HEK293 (cell line): ENCODE data around the gene TOMM70.
A peak's percentile ranks its signal among the peaks of the same experiment; 100 is the strongest.

ENCODE experiments used
- CTCF ChIA-PET: fragments of 350-600 bp; formaldehyde crosslinking; extraction: SDS; loops from one replicate; lab custom pipeline; 2021; ENCODE audit warnings: antibody characterized with exemption; lab: Yijun Ruan, JAX
- POLR2A ChIA-PET: fragments of 300-600 bp; formaldehyde crosslinking; extraction: SDS; loops from one replicate; lab custom pipeline; 2020; ENCODE audit warnings: antibody characterized with exemption, inconsistent platforms; lab: Yijun Ruan, JAX
- H3K27ac ChIP-seq: fragments of 200-500 bp; sonication (Bioruptor generic); 2 replicates; pipeline ENCODE4 v1.5.1; 2014; ENCODE audit warnings: low read depth, low read length, control low read depth, inconsistent platforms; ENCODE audit errors: extremely low read depth
- H3K36me3 ChIP-seq, 2 experiments: fragments of 200-500 bp in 1 of 2; sonication (Bioruptor generic) in 1 of 2; 1 replicate in 1 of 2; 2 replicates in 1 of 2; pipeline ENCODE4 v1.5.1; 2014 to 2017; ENCODE audit warnings: inconsistent platforms in 2 of 2, low read length in 2 of 2; ENCODE audit not compliant: control insufficient read depth in 2 of 2, insufficient read depth in 1 of 2
- H3K4me1 ChIP-seq: fragments of 200-500 bp; sonication (Bioruptor generic); 2 replicates; pipeline ENCODE4 v1.5.1; 2014; ENCODE audit warnings: mild to moderate bottlenecking, low read length, inconsistent platforms; ENCODE audit not compliant: control insufficient read depth, insufficient read depth
- H3K4me3 ChIP-seq: 2 replicates; pipeline ENCODE4 v1.5.1; 2011; ENCODE audit warnings: low read depth, mild to moderate bottlenecking, control low read depth, low read length, moderate library complexity
- H3K9me3 ChIP-seq: fragments of 200-500 bp; sonication (Bioruptor generic); 2 replicates; pipeline ENCODE4 v1.5.1; 2014; ENCODE audit warnings: low read depth, low read length, inconsistent platforms; ENCODE audit not compliant: control insufficient read depth, insufficient read depth
- FEZF1 ChIP-seq: fragments of 450-650 bp; formaldehyde crosslinking; IDR thresholded peaks from 2 replicates; pipeline ENCODE4 v1.5.1; 2016; ENCODE audit warnings: missing biosample characterization, missing genetic modification characterization
- GLIS1 ChIP-seq: fragments of 450-650 bp; formaldehyde crosslinking; IDR thresholded peaks from 2 replicates; pipeline ENCODE4 v1.5.1; 2016; ENCODE audit warnings: missing biosample characterization, missing genetic modification characterization
- PRDM1 ChIP-seq: fragments of 450-650 bp; formaldehyde crosslinking; IDR thresholded peaks from 2 replicates; pipeline ENCODE4; 2016; ENCODE audit warnings: missing biosample characterization, missing genetic modification characterization
- ZBTB8A ChIP-seq: fragments of 450-650 bp; formaldehyde crosslinking; IDR thresholded peaks from 2 replicates; pipeline ENCODE4 v1.5.1; 2016; ENCODE audit warnings: missing biosample characterization, missing genetic modification characterization
- ZFP3 ChIP-seq: fragments of 450-650 bp; formaldehyde crosslinking; IDR thresholded peaks from 2 replicates; pipeline ENCODE4 v1.5.1; 2016; ENCODE audit warnings: low read depth, missing biosample characterization, missing genetic modification characterization
- ZFP37 ChIP-seq: fragments of 450-650 bp; formaldehyde crosslinking; IDR thresholded peaks from 2 replicates; pipeline ENCODE4 v1.5.1; 2016; ENCODE audit warnings: missing biosample characterization, missing genetic modification characterization
- ZFP41 ChIP-seq: fragments of 450-650 bp; formaldehyde crosslinking; IDR thresholded peaks from 2 replicates; pipeline ENCODE4 v1.5.1; 2016; ENCODE audit warnings: missing biosample characterization, missing genetic modification characterization, borderline replicate concordance
- ZNF138 ChIP-seq: fragments of 450-650 bp; formaldehyde crosslinking; IDR thresholded peaks from 2 replicates; pipeline ENCODE4 v1.5.1; 2016; ENCODE audit warnings: missing biosample characterization, missing genetic modification characterization, borderline replicate concordance
- ZNF202 ChIP-seq: fragments of 450-650 bp; formaldehyde crosslinking; IDR thresholded peaks from 2 replicates; pipeline ENCODE4 v1.5.1; 2016; ENCODE audit warnings: missing biosample characterization, missing genetic modification characterization, borderline replicate concordance
- ZNF280C ChIP-seq: fragments of 450-650 bp; formaldehyde crosslinking; IDR thresholded peaks from 2 replicates; pipeline ENCODE4 v1.5.1; 2016; ENCODE audit warnings: missing biosample characterization, missing genetic modification characterization
- ZNF529 ChIP-seq: fragments of 450-650 bp; formaldehyde crosslinking; IDR thresholded peaks from 2 replicates; pipeline ENCODE4 v1.5.1; 2017; ENCODE audit warnings: missing genetic modification characterization, missing biosample characterization; ENCODE audit not compliant: insufficient replicate concordance
- ZNF585B ChIP-seq: fragments of 450-650 bp; formaldehyde crosslinking; IDR thresholded peaks from 2 replicates; pipeline ENCODE4 v1.5.1; 2016; ENCODE audit warnings: missing biosample characterization, missing genetic modification characterization
- ZNF677 ChIP-seq: fragments of 450-650 bp; IDR thresholded peaks from 2 replicates; pipeline ENCODE4 v1.5.0; 2018; ENCODE audit warnings: missing biosample characterization, mild to moderate bottlenecking, missing genetic modification characterization, moderate library complexity
- TF ChIP-seq, protein P1 (sequence below): fragments of 450-650 bp; formaldehyde crosslinking; IDR thresholded peaks from 2 replicates; pipeline ENCODE4 v1.5.1; 2016; ENCODE audit warnings: missing biosample characterization, missing genetic modification characterization
- TF ChIP-seq, protein P2 (sequence below): fragments of 450-650 bp; formaldehyde crosslinking; conservative IDR thresholded peaks from 2 replicates; pipeline ENCODE4 v1.5.1; 2016; ENCODE audit warnings: low read depth, missing biosample characterization, missing genetic modification characterization

Gene TOMM70

DNA sequence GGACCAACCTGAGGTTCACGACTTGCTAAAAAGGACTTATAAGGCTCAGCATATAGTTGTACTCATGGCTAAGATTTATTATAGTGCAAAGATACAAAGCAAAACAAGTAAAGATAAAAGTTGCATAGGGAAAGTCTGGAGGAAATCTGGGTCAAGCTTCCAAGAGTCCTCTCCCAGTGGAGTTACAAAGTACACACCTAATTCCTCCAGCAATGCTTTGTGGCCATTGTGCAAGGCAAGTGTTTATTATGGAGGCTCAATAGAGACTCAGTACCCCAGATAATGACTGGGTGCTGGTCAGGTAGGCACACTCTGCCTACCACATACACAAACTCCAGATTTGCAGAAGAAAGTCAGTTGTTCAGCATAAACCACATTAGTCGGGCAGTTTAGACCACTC, 23.4 kb upstream of the TOMM70 start:
- Histone ChIP-seq H3K4me3 (no peak overlapping the region), H3K27ac (no peak overlapping the region), H3K4me1 (peaks cover 6% of the 10 kb centered on the region; the same call in 1 of the 2 replicates), H3K9me3 (no peaks in the 10 kb centered on the region), H3K36me3 (no peaks in the 10 kb centered on the region)
- POLR2A ChIA-PET = no interaction called here
- TF ChIP-seq ZNF529 (tag by site-specific recombination) (no peak), ZFP3 (tag by site-specific recombination) (no peak), ZFP41 (no peak), ZNF585B (tag by site-specific recombination) (no peak), ZNF138 (tag by site-specific recombination) (no peak), FEZF1 (tag by site-specific recombination) (no peak), PRDM1 (tag by site-specific recombination) (no peak), ZNF677 (no peak)
- TF ChIP-seq, protein P1, sequence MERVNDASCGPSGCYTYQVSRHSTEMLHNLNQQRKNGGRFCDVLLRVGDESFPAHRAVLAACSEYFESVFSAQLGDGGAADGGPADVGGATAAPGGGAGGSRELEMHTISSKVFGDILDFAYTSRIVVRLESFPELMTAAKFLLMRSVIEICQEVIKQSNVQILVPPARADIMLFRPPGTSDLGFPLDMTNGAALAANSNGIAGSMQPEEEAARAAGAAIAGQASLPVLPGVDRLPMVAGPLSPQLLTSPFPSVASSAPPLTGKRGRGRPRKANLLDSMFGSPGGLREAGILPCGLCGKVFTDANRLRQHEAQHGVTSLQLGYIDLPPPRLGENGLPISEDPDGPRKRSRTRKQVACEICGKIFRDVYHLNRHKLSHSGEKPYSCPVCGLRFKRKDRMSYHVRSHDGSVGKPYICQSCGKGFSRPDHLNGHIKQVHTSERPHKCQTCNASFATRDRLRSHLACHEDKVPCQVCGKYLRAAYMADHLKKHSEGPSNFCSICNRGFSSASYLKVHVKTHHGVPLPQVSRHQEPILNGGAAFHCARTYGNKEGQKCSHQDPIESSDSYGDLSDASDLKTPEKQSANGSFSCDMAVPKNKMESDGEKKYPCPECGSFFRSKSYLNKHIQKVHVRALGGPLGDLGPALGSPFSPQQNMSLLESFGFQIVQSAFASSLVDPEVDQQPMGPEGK = no peak
- CTCF ChIA-PET = no interaction called here

- Histone ChIP-seq H3K36me3 (no peaks in the 10 kb centered on the region), H3K27ac (no peak overlapping the region), H3K4me1 (peaks cover 6% of the 10 kb centered on the region; the same call in 1 of the 2 replicates), H3K9me3 (no peaks in the 10 kb centered on the region), H3K4me3 (no peak overlapping the region)
- ChIA-PET POLR2A (interaction anchor here (0.7 kb wide), 1 partner anchor 390 kb away, joined by 4 read pairs; no protein-coding TSS in a partner anchor), CTCF (no interaction called here)
- TF ChIP-seq FEZF1 (tag by site-specific recombination) = no peak
- TF ChIP-seq ZBTB8A = no peak
- TF ChIP-seq, protein P2, sequence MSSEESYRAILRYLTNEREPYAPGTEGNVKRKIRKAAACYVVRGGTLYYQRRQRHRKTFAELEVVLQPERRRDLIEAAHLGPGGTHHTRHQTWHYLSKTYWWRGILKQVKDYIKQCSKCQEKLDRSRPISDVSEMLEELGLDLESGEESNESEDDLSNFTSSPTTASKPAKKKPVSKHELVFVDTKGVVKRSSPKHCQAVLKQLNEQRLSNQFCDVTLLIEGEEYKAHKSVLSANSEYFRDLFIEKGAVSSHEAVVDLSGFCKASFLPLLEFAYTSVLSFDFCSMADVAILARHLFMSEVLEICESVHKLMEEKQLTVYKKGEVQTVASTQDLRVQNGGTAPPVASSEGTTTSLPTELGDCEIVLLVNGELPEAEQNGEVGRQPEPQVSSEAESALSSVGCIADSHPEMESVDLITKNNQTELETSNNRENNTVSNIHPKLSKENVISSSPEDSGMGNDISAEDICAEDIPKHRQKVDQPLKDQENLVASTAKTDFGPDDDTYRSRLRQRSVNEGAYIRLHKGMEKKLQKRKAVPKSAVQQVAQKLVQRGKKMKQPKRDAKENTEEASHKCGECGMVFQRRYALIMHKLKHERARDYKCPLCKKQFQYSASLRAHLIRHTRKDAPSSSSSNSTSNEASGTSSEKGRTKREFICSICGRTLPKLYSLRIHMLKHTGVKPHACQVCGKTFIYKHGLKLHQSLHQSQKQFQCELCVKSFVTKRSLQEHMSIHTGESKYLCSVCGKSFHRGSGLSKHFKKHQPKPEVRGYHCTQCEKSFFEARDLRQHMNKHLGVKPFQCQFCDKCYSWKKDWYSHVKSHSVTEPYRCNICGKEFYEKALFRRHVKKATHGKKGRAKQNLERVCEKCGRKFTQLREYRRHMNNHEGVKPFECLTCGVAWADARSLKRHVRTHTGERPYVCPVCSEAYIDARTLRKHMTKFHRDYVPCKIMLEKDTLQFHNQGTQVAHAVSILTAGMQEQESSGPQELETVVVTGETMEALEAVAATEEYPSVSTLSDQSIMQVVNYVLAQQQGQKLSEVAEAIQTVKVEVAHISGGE = no peak
- no peak for TF ChIP-seq ZFP37 (tag by site-specific recombination)
- TF ChIP-seq ZNF202 = no peak
Measured at GRCh38 chr3:100423611-100424010, 22.7 kb upstream of the TOMM70 start.

GRCh38 chr3:100420885-100421284, 20.0 kb upstream of the TOMM70 start:
- ChIA-PET CTCF (interaction anchor here (0.6 to 0.8 kb wide), 2 partner anchors 35 to 42 kb away, joined by 3 to 4 read pairs; no protein-coding TSS in a partner anchor), POLR2A (interaction anchor here (0.8 to 1.6 kb wide), 2 partner anchors 19 to 20 kb away, joined by 3 to 4 read pairs; partner anchors contain the start of genes LNP1 and TOMM70)
- peak; percentile 78 for TF ChIP-seq GLIS1 (tag by site-specific recombination)
- no peak for TF ChIP-seq ZNF280C (tag by site-specific recombination)
- Histone ChIP-seq H3K9me3 (no peaks in the 10 kb centered on the region), H3K4me3 (no peak overlapping the region), H3K36me3 (no peaks in the 10 kb centered on the region), H3K27ac (no peak overlapping the region), H3K4me1 (no peaks in the 10 kb centered on the region)
